Measurements from ENCODE around the gene EEPD1. TPM values are rescaled to one million over a fixed set of nuclear protein-coding genes. Genes with fewer than 3 reads are reported as not detected.
A peak's percentile ranks its signal among the peaks of the same experiment; 100 is the strongest.

EEPD1 gene
- total RNA-seq, 4 donors from 2014 or later: 1.8 to 18.4 (median 11.2) TPM

GRCh38 chr7:36223851-36224250 is 70.8 kb downstream of the EEPD1 start:
- no peaks in the 10 kb centered on the region for H3K36me3 ChIP-seq
- no peaks in the 10 kb centered on the region for H3K9me3 ChIP-seq
- TF ChIP-seq, protein P1, sequence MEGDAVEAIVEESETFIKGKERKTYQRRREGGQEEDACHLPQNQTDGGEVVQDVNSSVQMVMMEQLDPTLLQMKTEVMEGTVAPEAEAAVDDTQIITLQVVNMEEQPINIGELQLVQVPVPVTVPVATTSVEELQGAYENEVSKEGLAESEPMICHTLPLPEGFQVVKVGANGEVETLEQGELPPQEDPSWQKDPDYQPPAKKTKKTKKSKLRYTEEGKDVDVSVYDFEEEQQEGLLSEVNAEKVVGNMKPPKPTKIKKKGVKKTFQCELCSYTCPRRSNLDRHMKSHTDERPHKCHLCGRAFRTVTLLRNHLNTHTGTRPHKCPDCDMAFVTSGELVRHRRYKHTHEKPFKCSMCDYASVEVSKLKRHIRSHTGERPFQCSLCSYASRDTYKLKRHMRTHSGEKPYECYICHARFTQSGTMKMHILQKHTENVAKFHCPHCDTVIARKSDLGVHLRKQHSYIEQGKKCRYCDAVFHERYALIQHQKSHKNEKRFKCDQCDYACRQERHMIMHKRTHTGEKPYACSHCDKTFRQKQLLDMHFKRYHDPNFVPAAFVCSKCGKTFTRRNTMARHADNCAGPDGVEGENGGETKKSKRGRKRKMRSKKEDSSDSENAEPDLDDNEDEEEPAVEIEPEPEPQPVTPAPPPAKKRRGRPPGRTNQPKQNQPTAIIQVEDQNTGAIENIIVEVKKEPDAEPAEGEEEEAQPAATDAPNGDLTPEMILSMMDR (IDR thresholded peaks at IDR 0.05): no peak
- H3K27me3 ChIP-seq: no peaks in the 10 kb centered on the region
- intact Hi-C loops (cut with DNase I; ENCODE audit: low total_unique reads): no loop called here
- peaks cover 0 to 5% of the 10 kb centered on the region in 2 donors for H3K4me1 ChIP-seq
- H3K4me3 ChIP-seq: no peak overlapping the region
- H3K27ac ChIP-seq: no peak overlapping the region
- DNase-seq: no peak

GRCh38 chr7:36224934-36225858 is 72.1 kb downstream of the EEPD1 start:
- H3K27me3 ChIP-seq: no peaks in the 10 kb centered on the region
- H3K4me1 ChIP-seq: peaks cover 0 to 5% of the 10 kb centered on the region in 2 donors
- no peak overlapping the region for H3K4me3 ChIP-seq
- H3K9me3 ChIP-seq: no peaks in the 10 kb centered on the region
- DNase-seq: no peak
- TF ChIP-seq, protein P1 (IDR thresholded peaks at IDR 0.05): no peak
- TF ChIP-seq POLR2A (IDR thresholded peaks at IDR 0.05): no peak
- intact Hi-C loops (cut with DNase I; ENCODE audit: low total_unique reads): no loop called here
- peak overlapping the region in 1 of 2 donors; percentile 57 for H3K27ac ChIP-seq
- H3K36me3 ChIP-seq: no peaks in the 10 kb centered on the region

GRCh38 chr7:36226151-36226550 is 73.1 kb downstream of the EEPD1 start:
- H3K36me3 ChIP-seq: no peaks in the 10 kb centered on the region
- H3K4me3 ChIP-seq: no peak overlapping the region
- no peak for DNase-seq
- no peak for TF ChIP-seq POLR2A (IDR thresholded peaks at IDR 0.05)
- TF ChIP-seq, protein P1 (IDR thresholded peaks at IDR 0.05): no peak
- peaks cover 0 to 5% of the 10 kb centered on the region in 2 donors for H3K4me1 ChIP-seq
- no peaks in the 10 kb centered on the region for H3K9me3 ChIP-seq
- peak overlapping the region in 1 of 2 donors; percentile 57 for H3K27ac ChIP-seq
- intact Hi-C loops (cut with DNase I; ENCODE audit: low total_unique reads): no loop called here
- H3K27me3 ChIP-seq: no peaks in the 10 kb centered on the region

GRCh38 chr7:36227223-36227622 is 74.2 kb downstream of the EEPD1 start:
- intact Hi-C loops (cut with DNase I; ENCODE audit: low total_unique reads): no loop called here
- H3K27me3 ChIP-seq: no peaks in the 10 kb centered on the region
- no peaks in the 10 kb centered on the region for H3K36me3 ChIP-seq
- DNase-seq: peak; percentile 57 to 59
- TF ChIP-seq, protein P1 (IDR thresholded peaks at IDR 0.05): no peak
- no peak for TF ChIP-seq POLR2A (IDR thresholded peaks at IDR 0.05)
- H3K9me3 ChIP-seq: no peaks in the 10 kb centered on the region
- peak overlapping the region in 1 of 2 donors; percentile 57 for H3K27ac ChIP-seq
- H3K4me1 ChIP-seq: peaks cover 0 to 5% of the 10 kb centered on the region in 2 donors
- H3K4me3 ChIP-seq: no peak overlapping the region

DNA sequence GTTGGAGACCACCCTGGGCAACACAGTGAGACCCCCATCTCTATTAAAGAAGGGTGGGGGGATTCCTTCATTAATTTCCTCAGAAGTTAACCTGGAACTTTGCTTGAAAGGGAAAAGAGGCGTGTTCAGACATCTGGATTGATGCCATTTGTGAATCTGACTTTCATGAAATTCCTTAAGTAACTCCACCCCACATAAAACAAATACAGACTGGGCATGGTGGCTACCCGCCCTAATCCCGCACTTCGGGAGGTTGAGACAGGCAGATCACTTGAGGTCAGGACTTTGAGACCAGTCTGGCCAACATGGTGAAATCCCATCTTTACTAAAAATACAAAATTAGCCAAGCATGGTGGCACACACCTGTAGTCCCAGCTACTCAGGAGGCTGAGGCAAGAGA is 75.0 kb downstream of the EEPD1 start:
- Histone ChIP-seq H3K4me3 (no peak overlapping the region), H3K4me1 (peaks cover 0 to 5% of the 10 kb centered on the region in 2 donors), H3K27ac (peak overlapping the region in 1 of 2 donors; percentile 57), H3K27me3 (no peaks in the 10 kb centered on the region), H3K36me3 (no peaks in the 10 kb centered on the region), H3K9me3 (no peaks in the 10 kb centered on the region)
- intact Hi-C loops (cut with DNase I; ENCODE audit: low total_unique reads): no loop called here
- TF ChIP-seq POLR2A (IDR thresholded peaks at IDR 0.05): no peak
- TF ChIP-seq, protein P1 (IDR thresholded peaks at IDR 0.05): no peak
- no peak for DNase-seq

Data from uterus (tissue), 4 donors.